WI38 (cell line): ENCODE measurements around the gene TUNAR.

ENCODE experiments used
- H3K4me3 ChIP-seq: 2 replicates; pipeline ENCODE4 v1.5.1; 2011; ENCODE audit warnings: low read depth, mild to moderate bottlenecking, control low read depth, low read length
- CTCF ChIP-seq: IDR thresholded peaks from 2 replicates; pipeline ENCODE4 v1.5.1; 2012; ENCODE audit warnings: low read depth, mild to moderate bottlenecking, control low read depth, low read length

Gene TUNAR

GRCh38 chr14:95876761-95877538 lies at the start of gene TUNAR:
Gene TUNAR, plus strand, starts transcription at chr14:95876832.
- no peak for TF ChIP-seq CTCF
- H3K4me3 ChIP-seq = no peak within 1 kb of the TSS

GRCh38 chr14:95828649-95829265 lies 47.9 kb upstream of the TUNAR start:
- H3K4me3 ChIP-seq = no peak overlapping the region
- TF ChIP-seq CTCF = no peak

GRCh38 chr14:95829321-95829720 lies 47.3 kb upstream of the TUNAR start:
- no peak for TF ChIP-seq CTCF
- H3K4me3 ChIP-seq = no peak overlapping the region

- no peak overlapping the region for H3K4me3 ChIP-seq
- TF ChIP-seq CTCF = no peak
Measured at GRCh38 chr14:95830386-95830785, 46.2 kb upstream of the TUNAR start.

GRCh38 chr14:95831041-95831440 lies 45.6 kb upstream of the TUNAR start:
- TF ChIP-seq CTCF = no peak
- H3K4me3 ChIP-seq = no peak overlapping the region

- TF ChIP-seq CTCF = no peak
Measured at GRCh38 chr14:95831468-95831867, 45.2 kb upstream of the TUNAR start.

GRCh38 chr14:95832012-95832411 lies 44.6 kb upstream of the TUNAR start:
- TF ChIP-seq CTCF = no peak
- H3K4me3 ChIP-seq = no peak overlapping the region

More at GRCh38 chr14:95831468-95831867, 45.2 kb upstream of the TUNAR start:
- H3K4me3 ChIP-seq = no peak overlapping the region
